Inflammatory macrophage (primary cell): ENCODE measurements around the gene TBCD.
A peak's percentile ranks its signal among the peaks of the same experiment; 100 is the strongest.

Experiments
- DNase-seq, 2 donors: peaks; one replicate each; pipeline ENCODE4 v3.0.0-alpha.2; 2020 to 2022

The TBCD gene

DNA sequence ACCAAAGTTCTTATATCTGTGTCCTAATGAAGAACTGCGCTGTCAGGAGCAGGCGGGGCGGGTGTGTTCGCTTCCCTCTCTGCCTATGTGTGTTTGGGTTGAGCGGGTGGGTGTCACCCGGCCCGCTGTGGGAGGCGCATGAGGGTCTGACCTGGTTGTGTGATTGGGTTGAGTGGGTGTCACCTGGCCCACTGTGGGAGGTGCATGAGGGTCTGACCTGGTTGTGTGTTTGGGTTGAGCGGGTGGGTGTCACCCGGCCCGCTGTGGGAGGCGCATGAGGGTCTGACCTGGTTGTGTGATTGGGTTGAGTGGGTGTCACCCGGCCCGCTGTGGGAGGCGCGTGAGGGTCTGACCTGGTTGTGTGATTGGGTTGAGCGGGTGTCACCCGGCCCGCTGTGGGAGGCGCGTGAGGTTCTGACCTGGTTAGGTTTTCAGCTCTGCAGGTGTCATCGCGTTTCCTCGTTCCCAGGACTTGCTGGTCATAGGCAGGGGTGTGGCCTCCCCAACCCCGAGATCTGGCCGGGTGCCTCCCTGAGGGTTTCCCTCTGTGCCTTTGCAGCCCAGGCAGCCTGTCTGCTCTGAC is 157.5 kb downstream of the TBCD start:
- no peak for DNase-seq

GRCh38 chr17:82910041-82910481 is 158.2 kb downstream of the TBCD start:
- no peak for DNase-seq

DNA sequence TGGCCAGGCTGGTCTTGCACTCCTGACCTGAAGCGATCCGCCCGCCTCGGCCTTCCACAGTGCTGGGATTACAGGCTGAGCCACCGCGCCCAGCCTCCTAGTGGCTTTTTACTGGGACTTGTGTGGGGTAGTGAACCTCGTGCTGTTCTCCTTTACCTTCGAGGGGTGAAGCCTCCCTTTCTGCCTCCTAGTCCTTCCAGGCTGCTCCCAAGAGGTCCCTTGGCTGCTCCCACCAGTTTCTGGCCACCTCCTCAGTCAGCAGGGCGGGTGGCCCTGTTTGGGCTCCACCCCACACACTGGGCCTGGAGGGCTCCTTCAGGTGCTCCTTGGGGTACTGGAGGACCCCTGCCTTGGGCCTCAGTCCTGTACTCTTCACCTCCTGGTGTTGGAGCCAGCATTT is 158.9 kb downstream of the TBCD start:
- no peak for DNase-seq

GRCh38 chr17:82911822-82912221 is 160.0 kb downstream of the TBCD start:
- peak; percentile 24 to 37 for DNase-seq

- DNase-seq: no peak
These were observed 160.7 kb downstream of the TBCD start for GRCh38 chr17:82912484-82913089.

- peak in 1 of 2 donors; percentile 4 for DNase-seq
These were observed 161.6 kb downstream of the TBCD start for GRCh38 chr17:82913304-82914043.

- DNase-seq: no peak
These were observed 162.5 kb downstream of the TBCD start for GRCh38 chr17:82914375-82914774.

DNA sequence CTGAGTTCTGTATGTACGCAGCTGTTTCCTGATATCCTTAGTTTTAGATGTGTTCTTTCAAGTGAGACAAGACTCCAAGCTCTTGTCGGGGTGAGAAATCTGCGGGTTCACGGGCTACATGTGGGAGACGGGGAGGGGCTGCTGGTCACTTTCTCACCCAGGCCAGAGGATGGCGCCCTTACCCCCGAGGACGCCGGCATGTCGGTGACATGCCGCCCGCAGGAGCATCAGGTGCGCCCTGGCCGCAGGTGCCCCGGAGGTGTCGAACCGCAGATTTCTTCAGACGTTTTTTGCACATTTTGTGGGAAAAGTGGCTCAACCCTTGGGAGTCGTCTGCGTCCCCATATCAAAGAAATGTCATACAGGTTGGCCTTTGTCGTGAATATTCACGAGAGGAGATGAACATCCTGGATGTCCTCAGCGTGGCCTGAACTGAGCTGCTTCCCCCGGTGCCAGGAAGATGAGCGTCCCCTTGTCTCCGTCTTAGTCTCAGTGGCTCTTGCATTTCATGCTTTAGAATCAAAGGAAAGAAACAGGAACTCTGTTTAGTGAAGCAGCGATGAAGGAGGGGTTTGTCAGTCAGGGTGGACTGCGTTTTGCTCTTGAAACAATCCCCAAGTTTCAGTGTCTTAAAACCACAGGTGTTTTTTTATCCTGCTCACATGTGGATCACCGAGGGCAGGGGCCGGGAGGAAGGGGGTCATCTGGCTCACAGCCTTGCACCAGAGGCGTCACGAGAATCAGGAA is 163.3 kb downstream of the TBCD start:
- no peak for DNase-seq

- no peak for DNase-seq
These were observed 163.8 kb downstream of the TBCD start for GRCh38 chr17:82915757-82916027.

DNA sequence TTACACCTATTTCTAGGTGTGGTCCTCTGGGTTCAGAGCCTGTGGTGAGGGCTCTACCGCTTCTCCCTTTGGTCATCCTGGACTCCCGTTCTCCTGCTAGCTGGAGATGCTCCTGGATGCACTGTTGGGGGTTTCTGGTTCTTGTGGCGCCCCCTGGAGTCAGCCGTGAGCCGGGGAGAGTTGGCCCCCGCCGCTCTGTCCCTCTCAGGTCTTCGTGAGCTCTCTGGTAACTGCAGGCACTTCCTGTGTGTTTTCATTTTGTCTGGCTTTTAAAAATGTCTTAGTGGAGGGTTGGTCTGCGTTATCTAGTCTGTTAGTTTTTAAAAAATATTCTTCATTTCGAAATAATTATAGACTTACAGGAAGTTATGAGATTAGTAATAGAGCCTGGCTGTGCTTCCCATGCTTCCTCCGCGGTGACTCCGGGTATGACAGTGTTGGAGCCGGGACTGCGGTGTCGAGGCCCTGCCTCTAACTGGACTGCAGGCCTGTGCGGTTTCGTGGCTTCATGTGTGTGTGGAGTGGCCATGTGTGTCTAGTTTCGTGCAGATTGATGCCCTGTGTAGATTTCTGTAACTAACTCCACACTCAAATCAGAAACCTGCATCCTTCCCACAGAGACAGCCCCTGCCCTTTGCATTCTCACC is 166.0 kb downstream of the TBCD start:
- DNase-seq: peak; percentile 6 to 37

DNA sequence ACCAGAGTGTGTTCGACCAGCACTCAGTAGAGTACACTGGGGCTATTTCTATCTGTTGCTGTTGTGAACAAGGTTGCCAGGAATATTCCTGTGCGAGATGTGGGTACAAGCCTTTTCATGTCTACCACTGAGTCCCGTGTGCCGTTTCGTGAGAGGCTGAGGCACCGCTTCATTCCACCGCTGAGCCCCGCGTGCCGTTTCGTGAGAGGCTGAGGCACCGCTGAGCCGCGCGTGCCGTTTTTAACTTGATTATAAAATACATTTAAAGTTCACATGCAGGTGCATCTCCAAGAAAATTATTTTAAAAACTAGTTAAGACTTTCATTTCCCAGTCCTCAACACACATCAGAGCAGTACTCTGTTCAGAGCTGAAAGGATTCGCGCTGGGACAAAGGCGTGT is 166.6 kb downstream of the TBCD start:
- DNase-seq: no peak

- DNase-seq: no peak
These were observed 168.3 kb downstream of the TBCD start for GRCh38 chr17:82920150-82920549.

- no peak for DNase-seq
These were observed 168.8 kb downstream of the TBCD start for GRCh38 chr17:82920715-82921114.

GRCh38 chr17:82921426-82921825 is 169.6 kb downstream of the TBCD start:
- DNase-seq: no peak

- DNase-seq: no peak
These were observed 170.8 kb downstream of the TBCD start for GRCh38 chr17:82922646-82923045.

DNA sequence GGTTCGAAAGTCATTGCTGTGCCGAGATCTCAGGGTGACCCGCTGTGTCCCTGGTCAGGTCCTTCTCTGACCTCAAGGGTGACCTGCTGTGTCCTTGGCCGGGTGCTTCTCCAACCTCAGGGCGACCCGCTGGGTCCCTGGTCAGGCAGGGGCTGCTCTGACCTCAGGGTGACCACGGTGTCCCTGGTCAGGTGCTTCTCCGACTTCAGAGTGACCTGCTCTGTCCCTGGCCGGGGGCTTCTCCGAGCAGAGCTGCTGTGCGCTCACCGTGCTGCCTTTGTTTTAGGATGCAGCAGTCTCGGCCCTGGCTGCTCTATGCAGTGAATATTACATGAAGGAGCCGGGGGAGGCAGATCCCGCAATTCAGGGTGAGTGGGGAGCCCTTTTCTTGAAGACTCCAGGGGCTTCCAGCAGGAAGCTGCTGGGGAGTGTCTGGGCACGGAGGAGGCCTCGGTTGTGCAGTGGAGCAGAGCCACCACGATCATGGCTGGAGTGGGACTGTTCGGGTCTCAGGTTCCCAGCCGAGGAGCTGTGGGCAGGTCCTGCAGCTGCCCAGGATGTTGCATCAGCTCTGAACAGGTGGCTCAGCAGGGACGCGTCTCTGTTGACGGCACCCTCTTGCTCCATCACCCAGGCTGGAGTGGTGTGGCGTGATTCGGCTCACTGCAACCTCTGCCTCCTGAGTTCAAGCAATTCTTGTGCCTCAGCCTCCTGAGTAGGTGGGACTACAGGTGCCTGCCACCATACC is 171.7 kb downstream of the TBCD start:
- no peak for DNase-seq

- DNase-seq: no peak
These were observed 172.3 kb downstream of the TBCD start for GRCh38 chr17:82924214-82924613.

DNA sequence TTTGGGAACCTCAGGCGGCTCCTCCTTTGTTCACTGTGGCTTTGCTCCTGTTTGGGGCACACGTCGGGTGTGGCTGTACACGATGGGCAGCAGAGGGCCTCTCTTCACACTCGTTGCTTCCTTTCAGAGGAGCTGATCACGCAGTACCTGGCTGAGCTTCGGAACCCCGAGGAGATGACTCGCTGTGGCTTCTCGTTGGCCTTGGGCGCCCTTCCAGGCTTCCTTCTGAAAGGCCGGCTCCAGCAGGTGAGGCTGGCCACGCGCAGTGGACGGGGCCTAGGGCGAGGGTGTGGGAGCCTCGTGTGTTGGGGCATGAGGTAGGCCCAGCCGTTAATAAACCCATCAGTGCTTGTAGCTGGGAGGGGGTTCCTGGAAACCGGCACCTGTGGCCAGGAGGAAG is 172.9 kb downstream of the TBCD start:
- no peak for DNase-seq

DNA sequence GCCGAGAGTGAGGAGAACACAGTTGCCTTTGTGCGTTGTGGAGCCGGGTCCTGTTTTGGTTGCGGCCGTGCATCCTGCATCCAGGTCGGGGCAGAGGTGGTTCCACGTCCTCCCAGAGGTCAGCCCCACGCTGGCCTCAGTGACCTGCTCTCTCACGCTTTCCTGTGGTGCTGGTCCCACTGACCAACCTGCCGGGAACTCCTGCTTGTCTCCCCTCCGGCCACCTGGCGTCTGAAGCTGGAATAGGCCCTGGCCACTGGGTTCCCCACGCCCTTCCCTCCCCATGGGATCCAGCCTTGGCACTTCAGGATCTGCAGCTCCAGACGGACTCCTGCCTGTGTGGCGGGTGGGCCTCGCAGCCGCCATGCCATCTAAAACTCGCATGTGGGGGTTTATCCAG is 173.5 kb downstream of the TBCD start:
- DNase-seq: no peak

GRCh38 chr17:82926081-82926480 is 174.2 kb downstream of the TBCD start:
- DNase-seq: no peak

DNA sequence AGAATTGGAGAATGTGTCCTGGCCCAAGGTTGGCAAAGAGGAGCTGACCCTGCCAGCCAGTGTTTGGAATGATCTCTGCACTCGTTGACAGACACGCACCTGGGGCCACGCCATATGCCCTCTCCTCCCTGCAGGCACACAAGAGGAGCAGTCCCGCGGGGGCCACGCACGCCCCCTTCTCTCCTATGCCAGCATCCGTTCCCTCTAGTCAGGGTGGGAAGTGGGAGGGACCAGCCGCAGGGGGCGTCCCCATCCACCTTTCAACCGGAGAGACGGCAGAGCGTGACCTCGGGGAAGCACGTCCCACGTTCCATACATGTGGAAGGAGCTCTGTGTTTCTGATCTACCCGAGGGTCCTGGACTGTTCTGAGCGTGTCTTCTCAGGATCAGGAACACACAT is 174.9 kb downstream of the TBCD start:
- no peak for DNase-seq

DNA sequence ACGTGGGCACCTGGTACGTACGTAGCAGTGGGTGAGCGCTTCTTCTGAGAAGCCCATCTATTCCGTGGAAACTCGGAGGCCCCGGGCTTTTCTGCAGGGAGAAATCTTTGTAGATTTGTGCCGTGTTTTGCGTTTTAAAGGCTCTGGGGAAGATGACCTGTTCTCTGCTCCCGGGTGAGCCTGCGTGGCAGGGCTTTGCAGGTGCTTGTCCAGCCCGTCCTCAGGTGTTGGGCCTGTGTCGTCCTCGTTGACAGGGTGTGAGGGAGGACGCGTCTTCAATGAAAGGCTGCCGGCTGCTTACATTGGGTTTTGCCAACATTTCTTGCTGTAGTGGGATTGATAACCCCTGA is 175.4 kb downstream of the TBCD start:
- no peak for DNase-seq
